ENCODE data around the gene DSCAML1.

The DSCAML1 gene

GRCh38 chr11:117774553-117774952 lies 22.5 kb downstream of the DSCAML1 start:
- H3K4me3 ChIP-seq (ENCODE audit: low read depth, low read length), result no peak overlapping the region
- TF ChIP-seq CTCF (conservative IDR thresholded peaks at IDR 0.05; ENCODE audit: low read depth, low read length), result no peak
- no peak for DNase-seq (ENCODE audit: low read depth)

GRCh38 chr11:117772360-117772759 lies 24.7 kb downstream of the DSCAML1 start:
- no peak overlapping the region for H3K4me3 ChIP-seq (ENCODE audit: low read depth, low read length)
- no peak for DNase-seq (ENCODE audit: low read depth)
- TF ChIP-seq CTCF (conservative IDR thresholded peaks at IDR 0.05; ENCODE audit: low read depth, low read length), result no peak

GRCh38 chr11:117771841-117772240 lies 25.2 kb downstream of the DSCAML1 start:
- no peak for TF ChIP-seq CTCF (conservative IDR thresholded peaks at IDR 0.05; ENCODE audit: low read depth, low read length)
- DNase-seq (ENCODE audit: low read depth), result no peak
- no peak overlapping the region for H3K4me3 ChIP-seq (ENCODE audit: low read depth, low read length)

GRCh38 chr11:117771197-117771596 lies 25.8 kb downstream of the DSCAML1 start:
- DNase-seq (ENCODE audit: low read depth), result no peak
- no peak overlapping the region for H3K4me3 ChIP-seq (ENCODE audit: low read depth, low read length)
- TF ChIP-seq CTCF (conservative IDR thresholded peaks at IDR 0.05; ENCODE audit: low read depth, low read length), result no peak

- no peak overlapping the region for H3K4me3 ChIP-seq (ENCODE audit: low read depth, low read length)
- TF ChIP-seq CTCF (conservative IDR thresholded peaks at IDR 0.05; ENCODE audit: low read depth, low read length), result no peak
- DNase-seq (ENCODE audit: low read depth), result peak; percentile 6
These were observed 27.0 kb downstream of the DSCAML1 start for GRCh38 chr11:117770061-117770460.

GRCh38 chr11:117769533-117769932 lies 27.5 kb downstream of the DSCAML1 start:
- no peak for DNase-seq (ENCODE audit: low read depth)

More at GRCh38 chr11:117769533-117769932, 27.5 kb downstream of the DSCAML1 start:
- no peak overlapping the region for H3K4me3 ChIP-seq (ENCODE audit: low read depth, low read length)
- TF ChIP-seq CTCF (conservative IDR thresholded peaks at IDR 0.05; ENCODE audit: low read depth, low read length), result no peak

Data from choroid plexus epithelial cell (primary cell).